MM.1S (cell line): Measurements from ENCODE around the gene SCAP.
"Not testable (repeated sequence)": the region's sequence is repeated elsewhere in the genome, so short reads cannot be mapped to it uniquely, and the experiment has no call there.

Experiments
- DNase-seq: peaks from one replicate; pipeline ENCODE4 v3.0.0-alpha.2; 2015
- H2AFZ ChIP-seq: fragments of 300-600 bp; sonication (generic); 2 replicates; pipeline ENCODE4 v1.6.0; 2016; ENCODE audit warnings: antibody characterized with exemption, low read length
- H3F3A ChIP-seq: fragments of 300-600 bp; sonication (generic); 2 replicates; pipeline ENCODE4 v1.6.1; 2016; ENCODE audit warnings: mild to moderate bottlenecking, antibody characterized with exemption, low read length, moderate library complexity, mixed read lengths; ENCODE audit not compliant: insufficient read depth
- H3K27ac ChIP-seq: fragments of 300-600 bp; sonication (generic); 2 replicates; pipeline ENCODE4 v1.5.1; 2016; ENCODE audit warnings: mild to moderate bottlenecking, low read length
- H3K27me3 ChIP-seq: fragments of 300-600 bp; sonication (generic); replicated peaks from 2 replicates; pipeline ENCODE4 v1.6.0; 2016; ENCODE audit warnings: low read length; ENCODE audit not compliant: insufficient read depth
- H3K36me3 ChIP-seq: fragments of 300-600 bp; sonication (generic); replicated peaks from 2 replicates; pipeline ENCODE4 v1.6.1; 2016; ENCODE audit warnings: mild to moderate bottlenecking, low read length, mixed read lengths; ENCODE audit not compliant: insufficient read depth
- H3K4me1 ChIP-seq: fragments of 300-600 bp; sonication (generic); 2 replicates; pipeline ENCODE4 v1.6.1; 2016; ENCODE audit warnings: low read length, mixed read lengths
- H3K4me2 ChIP-seq: fragments of 300-600 bp; sonication (generic); 2 replicates; pipeline ENCODE4 v1.6.0; 2016; ENCODE audit warnings: low read depth, low read length
- H3K4me3 ChIP-seq: fragments of 300-600 bp; sonication (generic); 2 replicates; pipeline ENCODE4 v1.5.1; 2016; ENCODE audit warnings: low read length, mixed read lengths
- H3K79me2 ChIP-seq: fragments of 300-600 bp; sonication (generic); 2 replicates; pipeline ENCODE4 v1.6.1; 2016; ENCODE audit warnings: mixed run types, low read length, mixed read lengths
- H3K9ac ChIP-seq: fragments of 300-600 bp; sonication (generic); 2 replicates; pipeline ENCODE4 v1.6.1; 2016; ENCODE audit warnings: low read length, mixed read lengths
- H3K9me2 ChIP-seq: fragments of 300-600 bp; sonication (generic); replicated peaks from 2 replicates; pipeline ENCODE4 v1.6.1; 2016; ENCODE audit warnings: mild to moderate bottlenecking, low read length, mixed read lengths; ENCODE audit not compliant: insufficient read depth
- H3K9me3 ChIP-seq: fragments of 300-600 bp; sonication (generic); replicated peaks from 2 replicates; pipeline ENCODE4 v1.6.1; 2016; ENCODE audit warnings: mild to moderate bottlenecking, low read length, mixed read lengths; ENCODE audit not compliant: insufficient read depth
- H4K20me1 ChIP-seq: fragments of 300-600 bp; sonication (generic); 2 replicates; pipeline ENCODE4 v1.6.1; 2016; ENCODE audit warnings: mild to moderate bottlenecking, low read length, moderate library complexity, mixed read lengths; ENCODE audit not compliant: insufficient read depth
- CTCF ChIP-seq: fragments of 300-600 bp; sonication (generic); IDR thresholded peaks from 2 replicates; pipeline ENCODE4 v1.5.1; 2016; ENCODE audit warnings: antibody characterized with exemption, low read length, mixed read lengths
- EZH2 ChIP-seq: fragments of 300-600 bp; sonication (generic); optimal IDR thresholded peaks from 2 replicates; pipeline ENCODE3; 2017; ENCODE audit warnings: low read depth, mild to moderate bottlenecking, antibody characterized with exemption, low read length, mixed read lengths
- EZH2phosphoT487 ChIP-seq: fragments of 300-600 bp; sonication (generic); IDR thresholded peaks from 2 replicates; pipeline ENCODE4 v1.6.1; 2018; ENCODE audit warnings: antibody characterized with exemption, low read length

SCAP gene

GRCh38 chr3:47487265-47487664 lies 11.5 kb upstream of the SCAP start:
- H3K36me3 ChIP-seq, result no peaks in the 10 kb centered on the region
- H3F3A ChIP-seq, result no peaks in the 10 kb centered on the region
- no peak for DNase-seq
- H3K4me2 ChIP-seq, result no peak overlapping the region
- H3K79me2 ChIP-seq, result no peaks in the 10 kb centered on the region
- H3K9me3 ChIP-seq, result no peaks in the 10 kb centered on the region
- no peaks in the 10 kb centered on the region for H3K9me2 ChIP-seq
- H3K27me3 ChIP-seq, result no peaks in the 10 kb centered on the region
- H3K4me3 ChIP-seq, result no peak overlapping the region
- TF ChIP-seq EZH2 (no peak), EZH2phosphoT487 (no peak), CTCF (no peak)
- H3K27ac ChIP-seq, result no peak overlapping the region
- H4K20me1 ChIP-seq, result no peaks in the 10 kb centered on the region
- H2AFZ ChIP-seq, result no peak overlapping the region
- no peaks in the 10 kb centered on the region for H3K4me1 ChIP-seq
- no peak overlapping the region for H3K9ac ChIP-seq

- Histone ChIP-seq H3K36me3 (no peaks in the 10 kb centered on the region), H3K4me3 (no peak overlapping the region), H3K79me2 (no peaks in the 10 kb centered on the region), H3K4me1 (no peaks in the 10 kb centered on the region), H3K4me2 (no peak overlapping the region), H3K27me3 (no peaks in the 10 kb centered on the region), H3K9me2 (no peaks in the 10 kb centered on the region), H3K27ac (no peak overlapping the region), H2AFZ (no peak overlapping the region), H3K9ac (no peak overlapping the region), H3F3A (no peaks in the 10 kb centered on the region), H3K9me3 (no peaks in the 10 kb centered on the region), H4K20me1 (no peaks in the 10 kb centered on the region)
- no peak for DNase-seq
- no peak for TF ChIP-seq EZH2phosphoT487
- TF ChIP-seq EZH2, result no peak
- TF ChIP-seq CTCF, result no peak
Measured at GRCh38 chr3:47485812-47486211, 10.1 kb upstream of the SCAP start.

- no peaks in the 10 kb centered on the region for H3F3A ChIP-seq
- no peak overlapping the region for H3K4me3 ChIP-seq
- H3K27ac ChIP-seq, result no peak overlapping the region
- H2AFZ ChIP-seq, result no peak overlapping the region
- H3K9ac ChIP-seq, result no peak overlapping the region
- H4K20me1 ChIP-seq, result no peaks in the 10 kb centered on the region
- H3K27me3 ChIP-seq, result no peaks in the 10 kb centered on the region
- no peaks in the 10 kb centered on the region for H3K4me1 ChIP-seq
- no peak for TF ChIP-seq EZH2
- no peak for TF ChIP-seq EZH2phosphoT487
- TF ChIP-seq CTCF, result no peak
- H3K4me2 ChIP-seq, result no peak overlapping the region
- H3K9me3 ChIP-seq, result no peaks in the 10 kb centered on the region
- no peaks in the 10 kb centered on the region for H3K9me2 ChIP-seq
- no peaks in the 10 kb centered on the region for H3K79me2 ChIP-seq
- DNase-seq, result no peak
- no peaks in the 10 kb centered on the region for H3K36me3 ChIP-seq
Measured at GRCh38 chr3:47482366-47482765, 6.6 kb upstream of the SCAP start.

GRCh38 chr3:47481763-47482162 lies 6.0 kb upstream of the SCAP start:
- H3K4me1 ChIP-seq, H3K4me2 ChIP-seq, H3K27ac ChIP-seq, H3K27me3 ChIP-seq, H3K9ac ChIP-seq, H3K9me3 ChIP-seq, DNase-seq, H3F3A ChIP-seq, H3K36me3 ChIP-seq, H2AFZ ChIP-seq, H4K20me1 ChIP-seq, H3K9me2 ChIP-seq, H3K79me2 ChIP-seq, H3K4me3 ChIP-seq: not testable (repeated sequence)

- H3K9ac ChIP-seq, H3K9me3 ChIP-seq, H2AFZ ChIP-seq, H3K27me3 ChIP-seq, H3K79me2 ChIP-seq, H3K27ac ChIP-seq, H3K36me3 ChIP-seq, H3F3A ChIP-seq, H3K9me2 ChIP-seq, H3K4me1 ChIP-seq, DNase-seq, H3K4me3 ChIP-seq, H3K4me2 ChIP-seq, H4K20me1 ChIP-seq: not testable (repeated sequence)
Measured at GRCh38 chr3:47480267-47480666, 4.5 kb upstream of the SCAP start.
